ENCODE measurements around the gene SPTBN4. TPM values are rescaled to one million over a fixed set of nuclear protein-coding genes. Genes with fewer than 3 reads are reported as not detected.

The SPTBN4 gene
- total and polyA plus RNA-seq, 10 of the 15 experiments (the other 5 are each of a cell fraction or from before 2014, with no cell fraction given), result 0.04 to 1.1 (median 0.34) TPM; not detected in 1

GRCh38 chr19:40605216-40605971 is 138.6 kb downstream of the SPTBN4 start (continued):
- TF ChIP-seq KDM1A (IDR thresholded peaks at IDR 0.05; ENCODE audit: borderline replicate concordance), result no peak
- TF ChIP-seq RCOR1 (conservative IDR thresholded peaks at IDR 0.05; ENCODE audit: low read depth, low read length), result no peak
- TF ChIP-seq STAT1 (conservative IDR thresholded peaks at IDR 0.05), result no peak
- TF ChIP-seq CBX5 (IDR thresholded peaks at IDR 0.05; ENCODE audit: low read depth), result no peak
- 0 out of 2 replicates have a peak, but pooled peaks have one; percentile 41 for TF ChIP-seq NFXL1 (IDR thresholded peaks at IDR 0.05; ENCODE audit: borderline replicate concordance)
- 0 out of 2 replicates have a peak, but pooled peaks have one; percentile 33 for TF ChIP-seq RB1 (IDR thresholded peaks at IDR 0.05; ENCODE audit: borderline replicate concordance)
- TF ChIP-seq NRF1 (conservative IDR thresholded peaks at IDR 0.05; ENCODE audit: low read depth, low read length), result no peak
- no peak for TF ChIP-seq SRF (IDR thresholded peaks at IDR 0.05; ENCODE audit: low read depth in 2 of 2, low read length in 2 of 2)
- peak; percentile 80 for TF ChIP-seq ZNF687 (IDR thresholded peaks at IDR 0.05)
- TF ChIP-seq USF1 (IDR thresholded peaks at IDR 0.05; ENCODE audit: borderline replicate concordance, extremely low read length, insufficient read depth, low read depth, low read length), result peak; percentile 51
- no peak for TF ChIP-seq NR2F1 (conservative IDR thresholded peaks at IDR 0.05)
- TF ChIP-seq ZNF24 (IDR thresholded peaks at IDR 0.05), result no peak; the same call in 1 of the 2 replicates
- TF ChIP-seq E2F4 (IDR thresholded peaks at IDR 0.05; ENCODE audit: low read depth, low read length), result peak; percentile 64; the same call in 1 of the 2 replicates
- TF ChIP-seq HSF1 (IDR thresholded peaks at IDR 0.05; ENCODE audit: low read depth, low read length), result no peak
- TF ChIP-seq ZBED1 (IDR thresholded peaks at IDR 0.05; ENCODE audit: borderline replicate concordance), result no peak
- TF ChIP-seq ATF3 (IDR thresholded peaks at IDR 0.05; ENCODE audit: borderline replicate concordance, extremely low read depth, low read depth, low read length), result no peak
- TF ChIP-seq CBFB (IDR thresholded peaks at IDR 0.05; ENCODE audit: low read depth), result no peak
- no peak for TF ChIP-seq SP1 (IDR thresholded peaks at IDR 0.05; ENCODE audit: low read depth, low read length)
- no peak for TF ChIP-seq PAX5 (IDR thresholded peaks at IDR 0.05; ENCODE audit: borderline replicate concordance, low read depth, low read length)
